HG03469 (cell line): ENCODE data around the gene LHX3.

Experiments
- ATAC-seq: cut with Tn5 transposase; IDR thresholded peaks from one replicate; pipeline ENCODE4 v1.9.1; 2021; ENCODE audit warnings: mild to moderate bottlenecking, moderate library complexity, moderate number of reproducible peaks; ENCODE audit not compliant: unreplicated experiment

LHX3 gene

GRCh38 chr9:136209786-136210185 lies 4.9 kb upstream of the LHX3 start:
- no peak for ATAC-seq

GRCh38 chr9:136209232-136209631 lies 4.3 kb upstream of the LHX3 start:
- ATAC-seq = no peak

- no peak for ATAC-seq
These were observed 3.7 kb upstream of the LHX3 start for GRCh38 chr9:136208675-136209074.

- ATAC-seq = no peak
These were observed 2.7 kb upstream of the LHX3 start for GRCh38 chr9:136207616-136208015.

- ATAC-seq = no peak
These were observed 1.8 kb upstream of the LHX3 start for GRCh38 chr9:136206602-136207275.

GRCh38 chr9:136205707-136205992 lies 722 bp upstream of the LHX3 start:
- no peak for ATAC-seq

GRCh38 chr9:136204145-136204805 lies 653 bp downstream of the LHX3 start:
- ATAC-seq = no peak

GRCh38 chr9:136203408-136204144 lies 1.4 kb downstream of the LHX3 start:
- ATAC-seq = no peak

- no peak for ATAC-seq
These were observed 2.2 kb downstream of the LHX3 start for GRCh38 chr9:136202454-136203407.

GRCh38 chr9:136201609-136202453 lies 3.1 kb downstream of the LHX3 start:
- no peak for ATAC-seq

- ATAC-seq = no peak
These were observed 3.8 kb downstream of the LHX3 start for GRCh38 chr9:136201174-136201573.

- no peak for ATAC-seq
These were observed 4.5 kb downstream of the LHX3 start for GRCh38 chr9:136200424-136200823.

GRCh38 chr9:136199391-136200288 lies 5.3 kb downstream of the LHX3 start:
- ATAC-seq = no peak

GRCh38 chr9:136198605-136199083 lies 6.3 kb downstream of the LHX3 start:
- ATAC-seq = no peak

- ATAC-seq = no peak
These were observed 6.9 kb downstream of the LHX3 start for GRCh38 chr9:136197930-136198604.

- no peak for ATAC-seq
These were observed 7.6 kb downstream of the LHX3 start for GRCh38 chr9:136197084-136197875.

GRCh38 chr9:136196404-136197083 lies 8.4 kb downstream of the LHX3 start:
- no peak for ATAC-seq
